Activated naive CD8-positive, alpha-beta T cell treated with anti-CD3 and anti-CD28 coated beads, Interleukin-2, amount 50 U/mL, for 24 hours (primary cell): ENCODE measurements around the gene MAVS.

Source experiments
- ATAC-seq: fragments of 150-1000 bp; cut with Tn5 transposase; one replicate; pipeline ENCODE4 v1.10.0; 2021
- DNase-seq: peaks from one replicate; pipeline ENCODE4 v3.0.0; 2021
- H3K27ac Mint-ChIP-seq: one replicate; pipeline ENCODE4 v1.8.0; 2021; ENCODE audit warnings: mild to moderate bottlenecking, mixed read lengths
- H3K27me3 Mint-ChIP-seq: one replicate; pipeline ENCODE4 v1.8.0; 2021; ENCODE audit warnings: mixed read lengths
- H3K36me3 Mint-ChIP-seq: one replicate; pipeline ENCODE4 v1.8.0; 2021; ENCODE audit warnings: low read depth, mixed read lengths
- H3K4me1 Mint-ChIP-seq: one replicate; pipeline ENCODE4 v1.8.0; 2021; ENCODE audit warnings: mixed read lengths
- H3K4me3 Mint-ChIP-seq: one replicate; pipeline ENCODE4 v1.8.0; 2021; ENCODE audit warnings: mild to moderate bottlenecking, moderate library complexity, mixed read lengths
- H3K9me3 Mint-ChIP-seq: one replicate; pipeline ENCODE4 v1.8.0; 2021; ENCODE audit warnings: mixed read lengths

Gene MAVS

GRCh38 chr20:3854462-3854871 lies 7.8 kb downstream of the MAVS start:
- DNase-seq, result no peak
- Mint-ChIP-seq H3K4me3 (no peak overlapping the region), H3K9me3 (no peaks in the 10 kb centered on the region), H3K36me3 (peaks cover 10% of the 10 kb centered on the region), H3K4me1 (peaks cover 9% of the 10 kb centered on the region), H3K27me3 (no peaks in the 10 kb centered on the region), H3K27ac (no peak overlapping the region)
- peak; percentile 36 for ATAC-seq

- peaks cover 24% of the 10 kb centered on the region for H3K36me3 Mint-ChIP-seq
- DNase-seq (no peak), ATAC-seq (no peak)
- H3K4me3 Mint-ChIP-seq, result no peak overlapping the region
- no peak overlapping the region for H3K27ac Mint-ChIP-seq
- peaks cover 7% of the 10 kb centered on the region for H3K4me1 Mint-ChIP-seq
- H3K27me3 Mint-ChIP-seq, result no peaks in the 10 kb centered on the region
- H3K9me3 Mint-ChIP-seq, result no peaks in the 10 kb centered on the region
Measured at GRCh38 chr20:3857405-3857804, 10.8 kb downstream of the MAVS start.

- Mint-ChIP-seq H3K4me1 (peaks cover 7% of the 10 kb centered on the region), H3K9me3 (no peaks in the 10 kb centered on the region), H3K4me3 (no peak overlapping the region), H3K27me3 (no peaks in the 10 kb centered on the region), H3K36me3 (peaks cover 33% of the 10 kb centered on the region), H3K27ac (no peak overlapping the region)
- DNase-seq, result no peak
- ATAC-seq, result no peak
Measured at GRCh38 chr20:3858689-3859088, 12.1 kb downstream of the MAVS start.

- H3K36me3 Mint-ChIP-seq, result peaks cover 35% of the 10 kb centered on the region
- no peaks in the 10 kb centered on the region for H3K27me3 Mint-ChIP-seq
- no peaks in the 10 kb centered on the region for H3K9me3 Mint-ChIP-seq
- no peak overlapping the region for H3K4me3 Mint-ChIP-seq
- no peak overlapping the region for H3K27ac Mint-ChIP-seq
- H3K4me1 Mint-ChIP-seq, result peaks cover 3% of the 10 kb centered on the region
- ATAC-seq (no peak), DNase-seq (no peak)
Measured at GRCh38 chr20:3861191-3861590, 14.6 kb downstream of the MAVS start.

- no peak overlapping the region for H3K4me3 Mint-ChIP-seq
- ATAC-seq (no peak), DNase-seq (no peak)
- peaks cover 32% of the 10 kb centered on the region for H3K36me3 Mint-ChIP-seq
- H3K4me1 Mint-ChIP-seq, result peaks cover 2% of the 10 kb centered on the region
- no peaks in the 10 kb centered on the region for H3K27me3 Mint-ChIP-seq
- H3K27ac Mint-ChIP-seq, result no peak overlapping the region
- no peaks in the 10 kb centered on the region for H3K9me3 Mint-ChIP-seq
Measured at GRCh38 chr20:3862333-3862732, 15.7 kb downstream of the MAVS start.

GRCh38 chr20:3863317-3863716 lies 16.7 kb downstream of the MAVS start:
- H3K27me3 Mint-ChIP-seq, result no peaks in the 10 kb centered on the region
- no peak overlapping the region for H3K27ac Mint-ChIP-seq
- no peak for DNase-seq
- H3K4me3 Mint-ChIP-seq, result no peak overlapping the region
- peaks cover 30% of the 10 kb centered on the region for H3K36me3 Mint-ChIP-seq
- H3K4me1 Mint-ChIP-seq, result no peaks in the 10 kb centered on the region
- H3K9me3 Mint-ChIP-seq, result no peaks in the 10 kb centered on the region
- ATAC-seq, result no peak

- Mint-ChIP-seq H3K9me3 (no peaks in the 10 kb centered on the region), H3K4me3 (no peak overlapping the region), H3K27ac (no peak overlapping the region), H3K4me1 (no peaks in the 10 kb centered on the region), H3K36me3 (peaks cover 28% of the 10 kb centered on the region), H3K27me3 (no peaks in the 10 kb centered on the region)
- no peak for DNase-seq
- ATAC-seq, result no peak
Measured at GRCh38 chr20:3864518-3864917, 17.9 kb downstream of the MAVS start.

- DNase-seq (no peak), ATAC-seq (no peak)
- no peak overlapping the region for H3K27ac Mint-ChIP-seq
- H3K9me3 Mint-ChIP-seq, result no peaks in the 10 kb centered on the region
- H3K27me3 Mint-ChIP-seq, result no peaks in the 10 kb centered on the region
- H3K36me3 Mint-ChIP-seq, result peaks cover 28% of the 10 kb centered on the region
- no peaks in the 10 kb centered on the region for H3K4me1 Mint-ChIP-seq
- no peak overlapping the region for H3K4me3 Mint-ChIP-seq
Measured at GRCh38 chr20:3865152-3865886, 18.7 kb downstream of the MAVS start.

GRCh38 chr20:3865887-3866407 lies 19.3 kb downstream of the MAVS start:
- H3K27me3 Mint-ChIP-seq, result no peaks in the 10 kb centered on the region
- H3K27ac Mint-ChIP-seq, result no peak overlapping the region
- no peaks in the 10 kb centered on the region for H3K9me3 Mint-ChIP-seq
- H3K4me1 Mint-ChIP-seq, result no peaks in the 10 kb centered on the region
- no peak for ATAC-seq
- H3K36me3 Mint-ChIP-seq, result peaks cover 32% of the 10 kb centered on the region
- DNase-seq, result no peak
- no peak overlapping the region for H3K4me3 Mint-ChIP-seq

GRCh38 chr20:3866464-3866863 lies 19.8 kb downstream of the MAVS start:
- Mint-ChIP-seq H3K4me3 (no peak overlapping the region), H3K9me3 (no peaks in the 10 kb centered on the region), H3K36me3 (peaks cover 28% of the 10 kb centered on the region), H3K27ac (no peak overlapping the region), H3K27me3 (no peaks in the 10 kb centered on the region), H3K4me1 (no peaks in the 10 kb centered on the region)
- DNase-seq (no peak), ATAC-seq (no peak)

GRCh38 chr20:3867802-3868201 lies 21.2 kb downstream of the MAVS start:
- Mint-ChIP-seq H3K36me3 (peaks cover 21% of the 10 kb centered on the region), H3K4me1 (no peaks in the 10 kb centered on the region), H3K9me3 (no peaks in the 10 kb centered on the region)

GRCh38 chr20:3869839-3870634 lies 23.4 kb downstream of the MAVS start:
- Mint-ChIP-seq H3K27me3 (no peaks in the 10 kb centered on the region), H3K36me3 (peaks cover 26% of the 10 kb centered on the region), H3K4me1 (peaks cover 2% of the 10 kb centered on the region), H3K9me3 (no peaks in the 10 kb centered on the region), H3K27ac (no peak overlapping the region), H3K4me3 (no peak overlapping the region)
- no peak for ATAC-seq
- DNase-seq, result no peak

More at GRCh38 chr20:3867802-3868201, 21.2 kb downstream of the MAVS start:
- Mint-ChIP-seq H3K27me3 (no peaks in the 10 kb centered on the region), H3K27ac (no peak overlapping the region), H3K4me3 (no peak overlapping the region)
- no peak for DNase-seq
- no peak for ATAC-seq

GRCh38 chr20:3871550-3872265 lies 25.1 kb downstream of the MAVS start:
- Mint-ChIP-seq H3K36me3 (peaks cover 30% of the 10 kb centered on the region), H3K4me1 (peaks cover 2% of the 10 kb centered on the region), H3K9me3 (no peaks in the 10 kb centered on the region), H3K27me3 (no peaks in the 10 kb centered on the region), H3K4me3 (no peak overlapping the region), H3K27ac (no peak overlapping the region)
- DNase-seq (no peak), ATAC-seq (no peak)

- peaks cover 2% of the 10 kb centered on the region for H3K4me1 Mint-ChIP-seq
- no peak overlapping the region for H3K27ac Mint-ChIP-seq
- no peaks in the 10 kb centered on the region for H3K9me3 Mint-ChIP-seq
- H3K36me3 Mint-ChIP-seq, result peaks cover 30% of the 10 kb centered on the region
- H3K4me3 Mint-ChIP-seq, result no peak overlapping the region
- no peaks in the 10 kb centered on the region for H3K27me3 Mint-ChIP-seq
- ATAC-seq (no peak), DNase-seq (no peak)
Measured at GRCh38 chr20:3873507-3873906, 26.9 kb downstream of the MAVS start.
